Spinal cord (tissue), 10 donors: Measurements from ENCODE around the gene NPAT. TPM values are rescaled to one million over a fixed set of nuclear protein-coding genes. Genes with fewer than 3 reads are reported as not detected.
"Not testable (repeated sequence)": the region's sequence is repeated elsewhere in the genome, so short reads cannot be mapped to it uniquely, and the experiment has no call there.

Source experiments
- DNase-seq, 6 donors: peaks; one replicate each; pipeline versions ENCODE4 v3.0.0 to v3.0.0-alpha.2; 2013 to 2015; ENCODE audit warnings: low spot score in 6 of 6, low read depth in 4 of 6
- H3K27ac ChIP-seq: one replicate; pipeline ENCODE4 v1.5.1; 2013; ENCODE audit warnings: low read depth, low read length, control low read depth
- H3K27me3 ChIP-seq: one replicate; pipeline ENCODE4 v1.6.1; 2013; ENCODE audit warnings: low read length; ENCODE audit not compliant: control insufficient read depth, insufficient read depth
- H3K36me3 ChIP-seq: one replicate; pipeline ENCODE4 v1.6.1; 2013; ENCODE audit warnings: low read length; ENCODE audit not compliant: control insufficient read depth, insufficient read depth
- H3K4me1 ChIP-seq: one replicate; pipeline ENCODE4 v1.6.1; 2013; ENCODE audit warnings: low read length; ENCODE audit not compliant: control insufficient read depth, insufficient read depth
- H3K4me3 ChIP-seq: one replicate; pipeline ENCODE4 v1.5.1; 2013; ENCODE audit warnings: low read depth, low read length, control low read depth
- H3K9me3 ChIP-seq: one replicate; pipeline ENCODE4 v1.6.1; 2013; ENCODE audit warnings: low read length; ENCODE audit not compliant: control insufficient read depth, insufficient read depth
- WGBS: methylation state at CpG from one replicate; pipeline ENCODE4 v1.1.5; 2013; ENCODE audit warnings: missing lambda C conversion rate; ENCODE audit not compliant: insufficient coverage; 5-methylcytosine and 5-hydroxymethylcytosine counted together
- polyA plus RNA-seq, 2 donors: library from polyadenylated mRNA; unstranded; fragments of 120-200 nt; gene quantifications; one replicate each; pipeline ENCODE4 v1.2.1, GENCODE V29; 2013; ENCODE audit not compliant: insufficient read length in 2 of 2
- total RNA-seq, 2 donors: library from RNA; depleted of rRNA in 1 of 2; stranded (reverse); fragments of 120-200 nt in 1 of 2; fragments of >200 nt in 1 of 2; gene quantifications; one replicate each; pipeline versions ENCODE4 v1.2.3 to v1.2.4, GENCODE V29; 2013 to 2014
- donor health status: healthy.

Gene NPAT
- total and polyA plus RNA-seq, 4 donors = 12.2 to 30.3 (median 16.2) TPM

DNA sequence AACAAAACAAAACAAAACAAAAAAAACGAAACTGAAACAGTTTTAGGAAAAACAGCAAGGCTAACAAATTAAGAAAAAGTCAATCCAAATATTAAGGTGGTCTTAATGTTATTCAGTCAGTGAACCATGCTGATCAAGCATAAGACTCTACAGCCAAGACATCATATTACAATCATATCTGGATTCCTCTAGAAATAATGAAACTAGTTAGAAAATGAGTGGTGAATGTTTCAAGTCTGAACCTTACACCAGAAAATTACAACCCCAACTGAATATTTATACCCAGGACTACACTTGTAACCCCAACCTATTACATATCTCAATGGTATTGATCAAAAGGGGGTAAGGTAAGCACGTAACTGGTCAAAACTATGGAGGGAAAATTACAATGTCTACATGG lies 52.3 kb downstream of the NPAT start:
- Histone ChIP-seq H3K27me3 (no peaks in the 10 kb centered on the region), H3K4me1 (no peaks in the 10 kb centered on the region), H3K9me3 (no peaks in the 10 kb centered on the region), H3K27ac (no peak overlapping the region), H3K4me3 (no peak overlapping the region), H3K36me3 (peaks cover 12% of the 10 kb centered on the region)
- no peak for DNase-seq
- no CpG with 5 or more reads among the region's 2 CpGs for WGBS

DNA sequence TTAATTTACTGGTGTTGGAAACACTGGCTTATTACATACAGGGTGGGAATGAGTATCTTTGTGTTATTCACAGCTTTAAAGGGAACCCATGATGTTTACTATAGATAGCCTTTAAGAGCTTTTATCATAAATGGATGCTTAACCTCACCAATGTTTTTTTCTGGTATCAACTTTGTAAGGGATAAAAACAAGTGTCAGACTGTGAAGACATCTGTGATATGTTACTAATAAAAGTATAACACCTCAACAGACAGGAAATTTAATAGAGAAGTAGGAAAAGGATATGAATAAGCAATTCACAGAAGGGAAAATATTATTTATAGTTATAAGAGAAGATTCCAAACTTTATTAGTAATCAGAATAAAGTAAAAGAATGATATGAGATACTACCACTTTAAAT lies 54.8 kb downstream of the NPAT start:
- H3K27ac ChIP-seq = no peak overlapping the region
- no peak for DNase-seq
- H3K4me1 ChIP-seq = no peaks in the 10 kb centered on the region
- H3K36me3 ChIP-seq = peaks cover 15% of the 10 kb centered on the region
- H3K27me3 ChIP-seq = no peaks in the 10 kb centered on the region
- H3K4me3 ChIP-seq = no peak overlapping the region
- H3K9me3 ChIP-seq = no peaks in the 10 kb centered on the region

DNA sequence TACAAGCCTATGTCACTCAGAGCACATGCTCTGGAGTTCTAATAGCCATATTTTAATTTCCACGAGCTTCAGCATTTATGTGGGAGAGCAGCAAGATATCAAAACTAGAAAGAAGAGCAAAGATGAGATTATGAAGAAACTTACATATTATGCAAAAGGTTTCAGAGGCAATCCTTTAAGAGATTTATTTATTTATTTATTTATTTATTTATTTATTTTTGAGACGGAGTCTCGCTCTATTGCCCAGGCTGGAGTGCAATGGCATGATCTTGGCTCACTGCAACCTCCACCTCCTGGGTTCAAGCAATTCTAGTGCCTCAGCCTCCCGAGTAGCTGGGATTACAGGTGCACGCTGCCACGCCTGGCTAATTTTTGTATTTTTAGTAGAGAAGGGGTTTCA lies 59.6 kb downstream of the NPAT start:
- not testable (repeated sequence) for H3K4me1 ChIP-seq
- WGBS = 100% methylated on average over 2 of the region's 6 CpGs
- peaks cover 19% of the 10 kb centered on the region for H3K36me3 ChIP-seq

DNA sequence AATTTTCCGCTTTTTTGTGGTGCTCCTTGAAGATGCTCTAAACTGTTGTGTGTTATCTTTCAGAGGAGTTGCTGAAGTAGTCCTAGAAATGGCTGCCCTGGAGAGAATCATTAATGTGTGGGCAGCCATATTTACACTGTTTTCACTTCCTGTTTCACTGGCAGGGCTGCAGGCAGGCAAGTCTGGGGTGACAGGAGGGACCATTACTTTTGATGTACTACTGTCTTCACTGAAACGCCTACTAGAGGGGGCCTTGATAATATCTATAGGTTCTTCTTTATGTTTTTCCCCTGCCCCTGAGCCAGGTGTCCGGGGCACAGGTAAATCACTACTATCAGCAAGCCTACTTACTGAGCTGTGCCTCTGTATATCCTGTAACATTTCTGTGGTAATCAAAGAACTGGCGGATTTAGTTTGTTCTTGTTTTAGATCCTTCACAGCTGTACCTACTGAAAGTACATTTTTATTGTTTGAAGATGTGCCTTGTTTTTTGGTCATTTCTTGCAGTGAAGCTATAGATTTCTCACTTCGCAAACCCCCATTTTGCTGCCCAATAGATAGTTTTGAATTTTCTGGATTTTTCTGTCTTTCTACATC lies 61.4 kb downstream of the NPAT start:
- H3K27ac ChIP-seq = no peak overlapping the region
- no peaks in the 10 kb centered on the region for H3K27me3 ChIP-seq
- peaks cover 18% of the 10 kb centered on the region for H3K36me3 ChIP-seq
- DNase-seq = no peak
- H3K9me3 ChIP-seq = no peaks in the 10 kb centered on the region
- no peak overlapping the region for H3K4me3 ChIP-seq
- 80% methylated on average over 2 of the region's 5 CpGs for whole genome bisulfite sequencing
- no peaks in the 10 kb centered on the region for H3K4me1 ChIP-seq

More for the DNA sequence above, 59.6 kb downstream of the NPAT start:
- not testable (repeated sequence) for H3K27ac ChIP-seq, DNase-seq, H3K9me3 ChIP-seq, H3K4me3 ChIP-seq, H3K27me3 ChIP-seq

DNA sequence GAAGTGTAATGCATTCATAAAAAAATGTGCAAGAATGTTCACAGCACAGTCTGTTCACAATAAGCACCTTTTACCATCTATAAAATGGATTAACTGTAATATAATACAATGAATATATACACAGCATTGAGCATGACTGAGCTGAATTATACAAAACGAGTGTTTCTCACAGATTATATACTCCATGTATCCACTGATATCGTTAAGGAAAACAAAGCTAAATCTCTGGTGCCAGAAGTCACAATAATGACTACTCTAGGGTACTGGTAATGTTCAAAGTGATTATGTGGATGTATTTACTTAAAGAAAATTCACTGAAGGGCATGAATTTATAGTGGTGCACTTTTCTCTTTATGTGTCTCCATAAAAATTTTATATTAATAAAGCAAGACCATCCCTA lies 67.8 kb downstream of the NPAT start:
- no CpG with 5 or more reads among the region's 2 CpGs for WGBS
- no peaks in the 10 kb centered on the region for H3K4me1 ChIP-seq
- no peaks in the 10 kb centered on the region for H3K27me3 ChIP-seq
- no peaks in the 10 kb centered on the region for H3K9me3 ChIP-seq
- no peak overlapping the region for H3K27ac ChIP-seq
- peaks cover 16% of the 10 kb centered on the region for H3K36me3 ChIP-seq
- no peak for DNase-seq
- H3K4me3 ChIP-seq = no peak overlapping the region

DNA sequence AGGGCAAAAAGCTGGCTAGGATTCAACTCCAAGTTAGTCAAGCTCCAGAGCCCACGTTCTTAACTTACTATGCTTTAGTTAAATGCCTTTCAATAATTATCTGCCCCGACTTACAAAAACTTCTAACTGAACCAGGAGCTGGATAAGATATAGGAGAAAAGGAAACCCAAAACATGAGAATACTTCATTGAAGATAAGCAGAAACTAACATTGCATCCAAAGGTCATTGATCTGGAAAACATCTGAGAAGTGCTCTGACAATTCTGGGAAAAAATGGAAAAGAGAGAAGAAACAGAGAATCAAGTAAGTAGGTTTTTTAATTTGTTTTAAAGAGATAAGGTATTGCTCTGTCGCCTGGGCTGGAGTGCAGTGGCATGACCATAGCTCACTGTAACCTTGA lies 73.9 kb downstream of the NPAT start:
- Histone ChIP-seq H3K4me1 (no peaks in the 10 kb centered on the region), H3K36me3 (peaks cover 30% of the 10 kb centered on the region), H3K9me3 (no peaks in the 10 kb centered on the region), H3K27me3 (no peaks in the 10 kb centered on the region), H3K4me3 (no peak overlapping the region), H3K27ac (no peak overlapping the region)
- DNase-seq = no peak
- WGBS = no CpG with 5 or more reads among the region's 3 CpGs

DNA sequence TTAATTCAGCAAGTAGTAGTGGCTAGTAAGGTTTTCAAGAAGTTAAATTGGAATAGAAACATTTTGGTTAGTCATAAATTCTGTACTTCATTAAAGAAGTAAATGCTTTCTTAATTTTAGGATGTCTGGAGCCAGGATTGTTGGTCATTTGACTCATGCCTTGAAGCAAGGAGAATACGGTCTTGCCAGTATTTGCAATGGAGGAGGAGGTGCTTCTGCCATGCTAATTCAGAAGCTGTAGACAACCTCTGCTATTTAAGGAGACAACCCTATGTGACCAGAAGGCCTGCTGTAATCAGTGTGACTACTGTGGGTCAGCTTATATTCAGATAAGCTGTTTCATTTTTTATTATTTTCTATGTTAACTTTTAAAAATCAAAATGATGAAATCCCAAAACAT lies 75.3 kb downstream of the NPAT start:
- peaks cover 35% of the 10 kb centered on the region for H3K36me3 ChIP-seq
- no peaks in the 10 kb centered on the region for H3K27me3 ChIP-seq
- no peaks in the 10 kb centered on the region for H3K4me1 ChIP-seq
- H3K4me3 ChIP-seq = no peak overlapping the region
- 100% methylated on average over 1 of the region's 1 CpG for WGBS
- no peak overlapping the region for H3K27ac ChIP-seq
- DNase-seq = no peak
- no peaks in the 10 kb centered on the region for H3K9me3 ChIP-seq

DNA sequence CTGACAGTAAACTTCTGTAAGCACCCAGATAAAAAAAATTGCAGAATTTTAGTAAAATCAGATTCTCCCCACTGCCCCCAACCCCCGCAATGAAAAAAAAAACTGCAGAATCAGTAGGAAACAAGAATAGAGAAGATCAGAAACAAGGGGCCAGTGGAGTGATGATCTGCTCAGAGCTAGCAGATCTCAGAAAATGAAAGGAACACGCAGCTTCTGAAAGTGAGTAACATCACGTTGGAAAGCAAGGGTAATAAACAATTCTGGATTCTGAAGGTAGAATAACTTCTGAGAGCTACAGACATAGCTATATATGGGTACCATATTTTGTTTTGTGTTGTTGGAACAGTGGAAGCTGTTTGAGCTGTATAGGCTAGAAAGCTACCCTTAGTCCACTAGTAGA lies 77.8 kb downstream of the NPAT start:
- no peak for DNase-seq
- 87% methylated on average over 2 of the region's 3 CpGs for WGBS
- no peaks in the 10 kb centered on the region for H3K4me1 ChIP-seq
- H3K9me3 ChIP-seq = no peaks in the 10 kb centered on the region
- no peaks in the 10 kb centered on the region for H3K27me3 ChIP-seq
- peaks cover 30% of the 10 kb centered on the region for H3K36me3 ChIP-seq
- H3K27ac ChIP-seq = no peak overlapping the region
- H3K4me3 ChIP-seq = no peak overlapping the region

DNA sequence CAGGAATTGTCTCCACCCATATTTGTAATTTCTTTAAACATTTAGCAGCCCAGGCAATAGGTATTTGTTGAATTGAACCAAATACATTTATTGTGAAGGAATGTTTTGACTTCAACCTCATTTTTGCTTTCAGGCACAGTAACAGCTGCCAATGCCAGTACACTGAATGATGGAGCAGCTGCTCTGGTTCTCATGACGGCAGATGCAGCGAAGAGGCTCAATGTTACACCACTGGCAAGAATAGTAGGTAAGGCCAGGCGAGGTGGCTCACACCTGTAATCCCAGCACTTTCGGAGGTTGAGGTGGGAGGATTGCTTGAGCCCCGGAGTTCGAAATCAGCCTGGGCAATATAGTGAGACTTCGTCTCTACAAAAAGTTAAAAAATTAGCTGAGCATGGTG lies 80.1 kb downstream of the NPAT start:
- no peaks in the 10 kb centered on the region for H3K4me1 ChIP-seq
- no peaks in the 10 kb centered on the region for H3K27me3 ChIP-seq
- DNase-seq = no peak
- H3K9me3 ChIP-seq = no peaks in the 10 kb centered on the region
- peaks cover 29% of the 10 kb centered on the region for H3K36me3 ChIP-seq
- H3K4me3 ChIP-seq = no peak overlapping the region
- 81% methylated on average over 7 of the region's 7 CpGs for WGBS
- H3K27ac ChIP-seq = no peak overlapping the region

DNA sequence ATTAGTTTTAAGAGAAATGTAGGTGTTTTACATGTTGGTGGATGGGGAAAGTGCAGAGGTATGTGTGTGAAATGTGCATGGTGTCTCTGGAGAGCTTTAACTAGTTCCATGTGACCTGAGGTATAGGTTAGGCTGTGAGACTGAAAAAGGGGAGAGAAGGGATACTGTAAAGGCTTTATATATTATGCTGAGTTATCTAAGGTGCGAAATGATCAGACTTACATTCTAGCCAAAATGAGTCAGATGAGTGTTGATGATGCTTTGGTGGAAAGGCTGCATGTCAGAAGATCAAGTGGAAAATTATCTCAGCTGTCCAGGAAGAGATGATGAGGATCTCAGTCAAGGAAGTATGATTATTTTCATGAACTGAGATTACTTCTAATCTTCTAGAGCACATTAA lies 85.2 kb downstream of the NPAT start:
- Histone ChIP-seq H3K27ac (no peak overlapping the region), H3K36me3 (peaks cover 24% of the 10 kb centered on the region), H3K9me3 (no peaks in the 10 kb centered on the region)

More for the DNA sequence above, 85.2 kb downstream of the NPAT start:
- DNase-seq = no peak
- WGBS = 100% methylated on average over 1 of the region's 1 CpG
- Histone ChIP-seq H3K4me3 (no peak overlapping the region), H3K27me3 (no peaks in the 10 kb centered on the region), H3K4me1 (no peaks in the 10 kb centered on the region)
